IPS-18a (cell line): ENCODE data around the gene GDF15.
"Not testable (repeated sequence)": the region's sequence is repeated elsewhere in the genome, so short reads cannot be mapped to it uniquely, and the experiment has no call there.

Experiments used
- H3K27ac ChIP-seq: one replicate; pipeline ENCODE4 v1.5.1; 2013; ENCODE audit warnings: low read length
- H3K27me3 ChIP-seq: one replicate; pipeline ENCODE4 v1.6.1; 2013; ENCODE audit warnings: mild to moderate bottlenecking, low read length; ENCODE audit not compliant: control insufficient read depth, insufficient read depth
- H3K36me3 ChIP-seq: one replicate; pipeline ENCODE4 v1.6.1; 2013; ENCODE audit warnings: low read depth, low read length; ENCODE audit not compliant: control insufficient read depth
- H3K4me1 ChIP-seq: one replicate; pipeline ENCODE4 v1.6.1; 2013; ENCODE audit warnings: low read depth, low read length; ENCODE audit not compliant: control insufficient read depth
- H3K4me3 ChIP-seq: one replicate; pipeline ENCODE4 v1.5.1; 2013; ENCODE audit warnings: low read length
- H3K9ac ChIP-seq: one replicate; pipeline ENCODE4 v1.6.1; 2013; ENCODE audit warnings: mild to moderate bottlenecking, low read length, moderate library complexity
- H3K9me3 ChIP-seq: one replicate; pipeline ENCODE4 v1.6.1; 2013; ENCODE audit warnings: low read depth, low read length; ENCODE audit not compliant: control insufficient read depth

GDF15 gene

GRCh38 chr19:18364826-18365528 is 21.0 kb upstream of the GDF15 start:
- no peaks in the 10 kb centered on the region for H3K27me3 ChIP-seq
- peak overlapping the region; percentile 72 for H3K27ac ChIP-seq
- H3K9ac ChIP-seq, result peak overlapping the region; percentile 56

GRCh38 chr19:18366021-18366435 is 19.9 kb upstream of the GDF15 start:
- peak overlapping the region; percentile 72 for H3K27ac ChIP-seq

More at GRCh38 chr19:18364826-18365528, 21.0 kb upstream of the GDF15 start:
- no peaks in the 10 kb centered on the region for H3K9me3 ChIP-seq
- H3K4me1 ChIP-seq, result peaks cover 13% of the 10 kb centered on the region
- H3K4me3 ChIP-seq, result no peak overlapping the region
- H3K36me3 ChIP-seq, result peaks cover under 1% of the 10 kb centered on the region

GRCh38 chr19:18368504-18369222 is 17.3 kb upstream of the GDF15 start:
- Histone ChIP-seq H3K4me3 (no peak overlapping the region), H3K27me3 (no peaks in the 10 kb centered on the region), H3K4me1 (peaks cover 15% of the 10 kb centered on the region), H3K9me3 (no peaks in the 10 kb centered on the region), H3K9ac (no peak overlapping the region), H3K27ac (no peak overlapping the region), H3K36me3 (no peaks in the 10 kb centered on the region)

More at GRCh38 chr19:18366021-18366435, 19.9 kb upstream of the GDF15 start:
- H3K27me3 ChIP-seq, result no peaks in the 10 kb centered on the region
- H3K36me3 ChIP-seq, result no peaks in the 10 kb centered on the region
- no peaks in the 10 kb centered on the region for H3K9me3 ChIP-seq
- H3K4me3 ChIP-seq, result no peak overlapping the region
- peaks cover 13% of the 10 kb centered on the region for H3K4me1 ChIP-seq
- no peak overlapping the region for H3K9ac ChIP-seq

- Histone ChIP-seq H3K27ac (peak overlapping the region; percentile 78), H3K4me3 (no peak overlapping the region), H3K9ac (peak overlapping the region; percentile 53), H3K4me1 (peaks cover 12% of the 10 kb centered on the region), H3K36me3 (no peaks in the 10 kb centered on the region), H3K27me3 (no peaks in the 10 kb centered on the region), H3K9me3 (no peaks in the 10 kb centered on the region)
Measured at GRCh38 chr19:18373407-18373891, 12.5 kb upstream of the GDF15 start.

- peak overlapping the region; percentile 53 for H3K9ac ChIP-seq
- peak overlapping the region; percentile 78 for H3K27ac ChIP-seq
- no peak overlapping the region for H3K4me3 ChIP-seq
Measured at GRCh38 chr19:18373892-18374629, 11.9 kb upstream of the GDF15 start.

GRCh38 chr19:18377026-18377425 is 8.9 kb upstream of the GDF15 start:
- H3K9ac ChIP-seq, result no peak overlapping the region
- H3K27ac ChIP-seq, result no peak overlapping the region
- H3K36me3 ChIP-seq, result no peaks in the 10 kb centered on the region
- no peaks in the 10 kb centered on the region for H3K27me3 ChIP-seq
- no peak overlapping the region for H3K4me3 ChIP-seq
- H3K9me3 ChIP-seq, result no peaks in the 10 kb centered on the region
- H3K4me1 ChIP-seq, result peaks cover 12% of the 10 kb centered on the region

More at GRCh38 chr19:18373892-18374629, 11.9 kb upstream of the GDF15 start:
- H3K36me3 ChIP-seq, result no peaks in the 10 kb centered on the region
- H3K27me3 ChIP-seq, result no peaks in the 10 kb centered on the region
- peaks cover 12% of the 10 kb centered on the region for H3K4me1 ChIP-seq
- H3K9me3 ChIP-seq, result no peaks in the 10 kb centered on the region

- Histone ChIP-seq H3K9me3 (no peaks in the 10 kb centered on the region), H3K27ac (no peak overlapping the region), H3K27me3 (no peaks in the 10 kb centered on the region), H3K4me3 (no peak overlapping the region), H3K36me3 (no peaks in the 10 kb centered on the region), H3K9ac (no peak overlapping the region), H3K4me1 (no peaks in the 10 kb centered on the region)
Measured at GRCh38 chr19:18379803-18380747, 5.9 kb upstream of the GDF15 start.

GRCh38 chr19:18380843-18381242 is 5.1 kb upstream of the GDF15 start:
- Histone ChIP-seq H3K27ac (no peak overlapping the region), H3K9ac (no peak overlapping the region), H3K27me3 (no peaks in the 10 kb centered on the region), H3K4me3 (no peak overlapping the region), H3K4me1 (no peaks in the 10 kb centered on the region), H3K9me3 (no peaks in the 10 kb centered on the region), H3K36me3 (no peaks in the 10 kb centered on the region)

GRCh38 chr19:18383622-18384021 is 2.3 kb upstream of the GDF15 start:
- H3K9me3 ChIP-seq, H3K4me1 ChIP-seq, H3K27ac ChIP-seq, H3K4me3 ChIP-seq, H3K36me3 ChIP-seq, H3K9ac ChIP-seq: not testable (repeated sequence)
- peaks cover 20% of the 10 kb centered on the region for H3K27me3 ChIP-seq

- Histone ChIP-seq H3K27me3 (peaks cover 32% of the 10 kb centered on the region), H3K36me3 (no peaks in the 10 kb centered on the region), H3K4me3 (no peak overlapping the region), H3K9ac (no peak overlapping the region), H3K9me3 (no peaks in the 10 kb centered on the region), H3K27ac (no peak overlapping the region), H3K4me1 (no peaks in the 10 kb centered on the region)
Measured at GRCh38 chr19:18384775-18385174, 1.2 kb upstream of the GDF15 start.

- H3K9ac ChIP-seq, result no peak overlapping the region
- no peaks in the 10 kb centered on the region for H3K9me3 ChIP-seq
- H3K4me3 ChIP-seq, result no peak overlapping the region
- H3K27ac ChIP-seq, result no peak overlapping the region
- no peaks in the 10 kb centered on the region for H3K36me3 ChIP-seq
- H3K4me1 ChIP-seq, result no peaks in the 10 kb centered on the region
- H3K27me3 ChIP-seq, result peaks cover 32% of the 10 kb centered on the region
Measured at GRCh38 chr19:18385359-18385674, 641 bp upstream of the GDF15 start.
